ENCODE results near the gene EMP3. TPM values are rescaled to one million over a fixed set of nuclear protein-coding genes. Genes with fewer than 3 reads are reported as not detected.

EMP3 gene
- total RNA-seq, 1 experiment from 2014 or later = 8.9 TPM

DNA sequence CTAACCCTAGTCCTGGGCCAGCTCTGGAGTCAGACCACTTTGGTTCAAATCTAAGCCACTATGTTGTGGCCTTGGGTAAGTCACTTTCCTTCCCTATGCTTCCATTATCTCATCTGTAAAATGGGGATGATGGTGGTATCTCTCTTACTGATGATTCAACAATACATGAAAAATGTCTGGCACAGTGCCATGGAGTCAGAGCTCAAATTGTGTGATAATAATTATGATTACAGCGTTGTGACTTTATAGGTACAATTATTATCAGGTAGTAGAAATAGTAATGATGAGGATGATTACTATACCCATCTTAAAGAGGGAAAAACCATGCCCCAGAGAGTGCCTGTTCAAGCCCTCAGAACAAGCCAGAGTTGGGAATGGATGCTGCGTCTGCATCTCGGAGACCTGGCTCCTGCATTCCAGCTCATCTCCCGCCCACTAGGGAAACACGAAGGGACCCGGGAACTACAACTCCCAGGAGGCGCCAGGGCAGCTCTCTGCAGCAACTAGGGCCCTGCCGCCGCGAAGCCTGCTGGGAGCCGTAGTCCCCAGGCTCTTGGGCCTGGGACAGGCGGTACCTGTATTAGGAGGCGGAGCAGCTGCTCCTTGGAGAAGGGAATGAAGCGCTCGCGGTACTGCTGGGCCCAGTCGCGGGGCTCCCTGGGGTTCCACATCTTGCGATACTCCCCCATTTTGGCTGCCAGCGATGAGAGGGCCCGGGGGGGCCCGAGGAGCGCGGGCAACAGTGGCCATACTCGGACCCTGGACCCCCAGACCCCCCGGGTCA lies 37.6 kb downstream of the EMP3 start:
- Mint-ChIP-seq H3K4me1 (peaks cover 9% of the 10 kb centered on the region), H3K27me3 (ENCODE audit: low read depth) (peaks cover 10% of the 10 kb centered on the region), H3K9me3 (no peaks in the 10 kb centered on the region), H3K27ac (peak overlapping the region; percentile 97), H3K4me3 (peak overlapping the region; percentile 81), H3K36me3 (peaks cover 10% of the 10 kb centered on the region)
- ATAC-seq = peak; percentile 80
- CTCF ChIA-PET = interaction anchor here (0.8 to 4.8 kb wide), 21 partner anchors 9 to 226 kb away, joined by 3 to 80 read pairs (median 10); partner anchors contain the start of genes GRIN2D, GRWD1 and KDELR1
- POLR2A ChIA-PET = interaction anchor here (0.8 to 2.0 kb wide), 10 partner anchors 9 to 159 kb away, joined by 3 to 13 read pairs (median 4); partner anchors contain the start of gene KDELR1
- DNase-seq (ENCODE audit: low spot score) = peak; percentile 98
- TF ChIP-seq MXD4 (CRISPR knock-in tag; IDR thresholded peaks at IDR 0.05; ENCODE audit: borderline replicate concordance) (no peak), HMGA2 (CRISPR knock-in tag; IDR thresholded peaks at IDR 0.05) (no peak), CREB1 (CRISPR knock-in tag; IDR thresholded peaks at IDR 0.05) (no peak), NR3C1 (CRISPR knock-in tag; conservative IDR thresholded peaks at IDR 0.05; ENCODE audit: low read depth) (no peak), FOXJ3 (CRISPR knock-in tag; IDR thresholded peaks at IDR 0.05; ENCODE audit: borderline replicate concordance) (no peak), SMAD4 (CRISPR knock-in tag; IDR thresholded peaks at IDR 0.05) (no peak), NFYB (CRISPR knock-in tag; conservative IDR thresholded peaks at IDR 0.05; ENCODE audit: low read depth) (no peak), SMAD3 (CRISPR knock-in tag; IDR thresholded peaks at IDR 0.05; ENCODE audit: borderline replicate concordance) (no peak), USF2 (CRISPR knock-in tag; IDR thresholded peaks at IDR 0.05) (no peak; the same call in 1 of the 2 replicates), KAT7 (CRISPR knock-in tag; IDR thresholded peaks at IDR 0.05; ENCODE audit: borderline replicate concordance) (no peak), JUN (CRISPR knock-in tag; IDR thresholded peaks at IDR 0.05) (no peak), NR1H2 (CRISPR knock-in tag; IDR thresholded peaks at IDR 0.05) (no peak), JAZF1 (CRISPR knock-in tag; IDR thresholded peaks at IDR 0.05) (no peak), CBFB (CRISPR knock-in tag; IDR thresholded peaks at IDR 0.05; ENCODE audit: low read depth) (no peak), ZNF671 (CRISPR knock-in tag; IDR thresholded peaks at IDR 0.05) (no peak), PRRX2 (CRISPR knock-in tag; IDR thresholded peaks at IDR 0.05) (no peak), TEAD4 (CRISPR knock-in tag; IDR thresholded peaks at IDR 0.05) (peak; percentile 79; the same call in 1 of the 2 replicates), ATF1 (CRISPR knock-in tag; IDR thresholded peaks at IDR 0.05) (no peak), ZNF396 (CRISPR knock-in tag; IDR thresholded peaks at IDR 0.05; ENCODE audit: borderline replicate concordance) (no peak), E2F5 (CRISPR knock-in tag; IDR thresholded peaks at IDR 0.05) (no peak), NR2C2 (CRISPR knock-in tag; IDR thresholded peaks at IDR 0.05) (no peak), SP1 (CRISPR knock-in tag; conservative IDR thresholded peaks at IDR 0.05) (peak; percentile 63; the same call in 1 of the 2 replicates), ESRRA (CRISPR knock-in tag; IDR thresholded peaks at IDR 0.05; ENCODE audit: borderline replicate concordance) (no peak), STAT6 (CRISPR knock-in tag; conservative IDR thresholded peaks at IDR 0.05; ENCODE audit: low read depth) (no peak)
- TF ChIP-seq, protein P1, sequence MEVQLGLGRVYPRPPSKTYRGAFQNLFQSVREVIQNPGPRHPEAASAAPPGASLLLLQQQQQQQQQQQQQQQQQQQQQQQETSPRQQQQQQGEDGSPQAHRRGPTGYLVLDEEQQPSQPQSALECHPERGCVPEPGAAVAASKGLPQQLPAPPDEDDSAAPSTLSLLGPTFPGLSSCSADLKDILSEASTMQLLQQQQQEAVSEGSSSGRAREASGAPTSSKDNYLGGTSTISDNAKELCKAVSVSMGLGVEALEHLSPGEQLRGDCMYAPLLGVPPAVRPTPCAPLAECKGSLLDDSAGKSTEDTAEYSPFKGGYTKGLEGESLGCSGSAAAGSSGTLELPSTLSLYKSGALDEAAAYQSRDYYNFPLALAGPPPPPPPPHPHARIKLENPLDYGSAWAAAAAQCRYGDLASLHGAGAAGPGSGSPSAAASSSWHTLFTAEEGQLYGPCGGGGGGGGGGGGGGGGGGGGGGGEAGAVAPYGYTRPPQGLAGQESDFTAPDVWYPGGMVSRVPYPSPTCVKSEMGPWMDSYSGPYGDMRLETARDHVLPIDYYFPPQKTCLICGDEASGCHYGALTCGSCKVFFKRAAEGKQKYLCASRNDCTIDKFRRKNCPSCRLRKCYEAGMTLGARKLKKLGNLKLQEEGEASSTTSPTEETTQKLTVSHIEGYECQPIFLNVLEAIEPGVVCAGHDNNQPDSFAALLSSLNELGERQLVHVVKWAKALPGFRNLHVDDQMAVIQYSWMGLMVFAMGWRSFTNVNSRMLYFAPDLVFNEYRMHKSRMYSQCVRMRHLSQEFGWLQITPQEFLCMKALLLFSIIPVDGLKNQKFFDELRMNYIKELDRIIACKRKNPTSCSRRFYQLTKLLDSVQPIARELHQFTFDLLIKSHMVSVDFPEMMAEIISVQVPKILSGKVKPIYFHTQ (CRISPR knock-in tag; IDR thresholded peaks at IDR 0.05) = no peak
- TF ChIP-seq, protein P2, sequence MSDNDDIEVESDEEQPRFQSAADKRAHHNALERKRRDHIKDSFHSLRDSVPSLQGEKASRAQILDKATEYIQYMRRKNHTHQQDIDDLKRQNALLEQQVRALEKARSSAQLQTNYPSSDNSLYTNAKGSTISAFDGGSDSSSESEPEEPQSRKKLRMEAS (CRISPR knock-in tag; IDR thresholded peaks at IDR 0.05) = no peak
- TF ChIP-seq, protein P3, sequence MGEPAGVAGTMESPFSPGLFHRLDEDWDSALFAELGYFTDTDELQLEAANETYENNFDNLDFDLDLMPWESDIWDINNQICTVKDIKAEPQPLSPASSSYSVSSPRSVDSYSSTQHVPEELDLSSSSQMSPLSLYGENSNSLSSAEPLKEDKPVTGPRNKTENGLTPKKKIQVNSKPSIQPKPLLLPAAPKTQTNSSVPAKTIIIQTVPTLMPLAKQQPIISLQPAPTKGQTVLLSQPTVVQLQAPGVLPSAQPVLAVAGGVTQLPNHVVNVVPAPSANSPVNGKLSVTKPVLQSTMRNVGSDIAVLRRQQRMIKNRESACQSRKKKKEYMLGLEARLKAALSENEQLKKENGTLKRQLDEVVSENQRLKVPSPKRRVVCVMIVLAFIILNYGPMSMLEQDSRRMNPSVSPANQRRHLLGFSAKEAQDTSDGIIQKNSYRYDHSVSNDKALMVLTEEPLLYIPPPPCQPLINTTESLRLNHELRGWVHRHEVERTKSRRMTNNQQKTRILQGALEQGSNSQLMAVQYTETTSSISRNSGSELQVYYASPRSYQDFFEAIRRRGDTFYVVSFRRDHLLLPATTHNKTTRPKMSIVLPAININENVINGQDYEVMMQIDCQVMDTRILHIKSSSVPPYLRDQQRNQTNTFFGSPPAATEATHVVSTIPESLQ (CRISPR knock-in tag; IDR thresholded peaks at IDR 0.05) = no peak
- TF ChIP-seq, protein P4, sequence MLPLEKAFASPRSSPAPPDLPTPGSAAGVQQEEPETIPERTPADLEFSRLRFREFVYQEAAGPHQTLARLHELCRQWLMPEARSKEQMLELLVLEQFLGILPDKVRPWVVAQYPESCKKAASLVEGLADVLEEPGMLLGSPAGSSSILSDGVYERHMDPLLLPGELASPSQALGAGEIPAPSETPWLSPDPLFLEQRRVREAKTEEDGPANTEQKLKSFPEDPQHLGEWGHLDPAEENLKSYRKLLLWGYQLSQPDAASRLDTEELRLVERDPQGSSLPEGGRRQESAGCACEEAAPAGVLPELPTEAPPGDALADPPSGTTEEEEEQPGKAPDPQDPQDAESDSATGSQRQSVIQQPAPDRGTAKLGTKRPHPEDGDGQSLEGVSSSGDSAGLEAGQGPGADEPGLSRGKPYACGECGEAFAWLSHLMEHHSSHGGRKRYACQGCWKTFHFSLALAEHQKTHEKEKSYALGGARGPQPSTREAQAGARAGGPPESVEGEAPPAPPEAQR (CRISPR knock-in tag; IDR thresholded peaks at IDR 0.05) = no peak

All from WTC11 (cell line).